Keratinocyte (primary cell): Measurements from ENCODE around the gene CCDC71L. TPM values are rescaled to one million over a fixed set of nuclear protein-coding genes. Genes with fewer than 3 reads are reported as not detected.

Source experiments
- DNase-seq: peaks from one replicate; pipeline ENCODE4 v3.0.0-alpha.2; 2011; ENCODE audit warnings: low read depth, missing footprints, low spot score
- FAIRE-seq: peaks from 2 replicates; lab custom pipeline; 2011; peaks lifted over from hg19 to GRCh38; lab: Jason Lieb, UNC
- H2AFZ ChIP-seq: 2 replicates; pipeline ENCODE4 v1.6.0; 2012; ENCODE audit warnings: low read length, control low read depth, inconsistent platforms; ENCODE audit not compliant: control insufficient read depth
- H3K27ac ChIP-seq: 2 replicates; pipeline ENCODE4 v1.5.1; 2011; ENCODE audit warnings: low read length; ENCODE audit not compliant: control insufficient read depth, insufficient read depth
- H3K27me3 ChIP-seq: 3 replicates; pipeline ENCODE4 v1.6.0; 2011; ENCODE audit warnings: low read length; ENCODE audit not compliant: control insufficient read depth, insufficient read depth; ENCODE audit errors: extremely low read depth
- H3K36me3 ChIP-seq, 2 experiments: 2 replicates in 1 of 2; 3 replicates in 1 of 2; pipeline ENCODE4 v1.5.1; 2011; ENCODE audit warnings: low read length in 2 of 2, mild to moderate bottlenecking in 1 of 2; ENCODE audit not compliant: control insufficient read depth in 2 of 2, insufficient read depth in 2 of 2; ENCODE audit errors: extremely low read depth in 1 of 2
- H3K4me1 ChIP-seq: 3 replicates; pipeline ENCODE4 v1.5.1; 2011; ENCODE audit warnings: low read length; ENCODE audit not compliant: control insufficient read depth, insufficient read depth; ENCODE audit errors: extremely low read depth
- H3K4me2 ChIP-seq: 3 replicates; pipeline ENCODE4 v1.6.0; 2011; ENCODE audit warnings: low read depth, low read length; ENCODE audit not compliant: control insufficient read depth, insufficient read depth; ENCODE audit errors: extremely low read depth
- H3K4me3 ChIP-seq, 3 experiments: fragments of 200-600 bp in 1 of 3; sonication (generic) in 1 of 3; 2 replicates in 2 of 3; 3 replicates in 1 of 3; pipeline ENCODE4 v1.5.1; 2011 to 2016; ENCODE audit warnings: low read length in 3 of 3, mild to moderate bottlenecking in 3 of 3, control low read depth in 2 of 3, inconsistent platforms in 1 of 3, low read depth in 1 of 3, mixed read lengths in 1 of 3, mixed run types in 1 of 3, moderate library complexity in 1 of 3; ENCODE audit not compliant: control insufficient read depth in 2 of 3, insufficient read depth in 2 of 3; ENCODE audit errors: extremely low read depth in 1 of 3
- H3K79me2 ChIP-seq: 2 replicates; pipeline ENCODE4 v1.6.0; 2012; ENCODE audit warnings: low read length; ENCODE audit not compliant: control insufficient read depth, insufficient read depth
- H3K9ac ChIP-seq: 3 replicates; pipeline ENCODE4 v1.6.0; 2011; ENCODE audit warnings: low read length; ENCODE audit not compliant: control insufficient read depth, insufficient read depth; ENCODE audit errors: extremely low read depth
- H3K9me1 ChIP-seq: 3 replicates; pipeline ENCODE4 v1.6.0; 2011; ENCODE audit warnings: low read length; ENCODE audit not compliant: control insufficient read depth, insufficient read depth; ENCODE audit errors: extremely low read depth
- H3K9me3 ChIP-seq: 2 replicates; pipeline ENCODE4 v1.5.1; 2012; ENCODE audit warnings: low read depth, low read length; ENCODE audit not compliant: control insufficient read depth
- H4K20me1 ChIP-seq: 3 replicates; pipeline ENCODE4 v1.6.0; 2011; ENCODE audit warnings: low read length; ENCODE audit not compliant: control insufficient read depth, insufficient read depth; ENCODE audit errors: extremely low read depth
- EZH2 ChIP-seq: IDR thresholded peaks from one replicate; pipeline ENCODE4 v1.6.1; 2012; ENCODE audit warnings: inconsistent platforms, mild to moderate bottlenecking, low read length, moderate library complexity
- dilution Hi-C: fragments of 300-500 bp; cut with MboI; formaldehyde crosslinking; loops from one replicate; pipeline ENCODE4 v1.7.0; 2020; ENCODE audit warnings: low sequenced_read_pairs; ENCODE audit not compliant: extremely low pct_ligation_motif_present
- polyA plus RNA-seq, 5 experiments: library from polyadenylated mRNA; depleted of rRNA in 3 of 5; stranded (reverse) in 3 of 5; stranded (forward) in 1 of 5; unstranded in 1 of 5; fragments of >200 nt; gene quantifications; 1 replicate in 1 of 5; 2 replicates in 3 of 5; 3 replicates in 1 of 5; pipeline versions ENCODE4 v1.2.1 to v1.2.3, GENCODE V29; 2011 to 2012; ENCODE audit warnings: missing spikeins in 2 of 5, low read depth in 1 of 5, low replicate concordance in 1 of 5
- TF ChIP-seq, protein P1 (sequence below), 3 experiments: IDR thresholded peaks in 1 of 3; conservative IDR thresholded peaks in 1 of 3; optimal IDR thresholded peaks in 1 of 3; 2 replicates in 2 of 3; 3 replicates in 1 of 3; pipeline versions ENCODE3 to v1.5.1; 2011; ENCODE audit warnings: low read length in 3 of 3, mild to moderate bottlenecking in 3 of 3, moderate library complexity in 2 of 3, control low read depth in 1 of 3, inconsistent platforms in 1 of 3; ENCODE audit not compliant: insufficient read depth in 2 of 3; ENCODE audit errors: extremely low read depth in 1 of 3

CCDC71L gene
- polyA plus RNA-seq, 1 donor (not counting 4 experiments of a cell fraction or from before 2014, with no cell fraction given) = 10.6 TPM

GRCh38 chr7:106615808-106616707, 44.9 kb downstream of the CCDC71L start:
- no peak overlapping the region for H2AFZ ChIP-seq
- H3K9ac ChIP-seq = no peak overlapping the region
- dilution Hi-C loops = no loop called here
- no peak for DNase-seq
- H3K27ac ChIP-seq = no peak overlapping the region
- no peaks in the 10 kb centered on the region for H3K9me3 ChIP-seq
- no peaks in the 10 kb centered on the region for H3K79me2 ChIP-seq
- TF ChIP-seq, protein P1, sequence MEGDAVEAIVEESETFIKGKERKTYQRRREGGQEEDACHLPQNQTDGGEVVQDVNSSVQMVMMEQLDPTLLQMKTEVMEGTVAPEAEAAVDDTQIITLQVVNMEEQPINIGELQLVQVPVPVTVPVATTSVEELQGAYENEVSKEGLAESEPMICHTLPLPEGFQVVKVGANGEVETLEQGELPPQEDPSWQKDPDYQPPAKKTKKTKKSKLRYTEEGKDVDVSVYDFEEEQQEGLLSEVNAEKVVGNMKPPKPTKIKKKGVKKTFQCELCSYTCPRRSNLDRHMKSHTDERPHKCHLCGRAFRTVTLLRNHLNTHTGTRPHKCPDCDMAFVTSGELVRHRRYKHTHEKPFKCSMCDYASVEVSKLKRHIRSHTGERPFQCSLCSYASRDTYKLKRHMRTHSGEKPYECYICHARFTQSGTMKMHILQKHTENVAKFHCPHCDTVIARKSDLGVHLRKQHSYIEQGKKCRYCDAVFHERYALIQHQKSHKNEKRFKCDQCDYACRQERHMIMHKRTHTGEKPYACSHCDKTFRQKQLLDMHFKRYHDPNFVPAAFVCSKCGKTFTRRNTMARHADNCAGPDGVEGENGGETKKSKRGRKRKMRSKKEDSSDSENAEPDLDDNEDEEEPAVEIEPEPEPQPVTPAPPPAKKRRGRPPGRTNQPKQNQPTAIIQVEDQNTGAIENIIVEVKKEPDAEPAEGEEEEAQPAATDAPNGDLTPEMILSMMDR (optimal IDR thresholded peaks at IDR 0.05 in 1 of 3, IDR thresholded peaks at IDR 0.05 in 1 of 3, conservative IDR thresholded peaks at IDR 0.05 in 1 of 3; ENCODE audit: extremely low read depth in 1 of 3, insufficient read depth in 2 of 3, low read length in 3 of 3) = no peak
- TF ChIP-seq EZH2 = no peak
- H3K9me1 ChIP-seq = no peaks in the 10 kb centered on the region
- H3K27me3 ChIP-seq = no peaks in the 10 kb centered on the region
- no peak for FAIRE-seq
- no peaks in the 10 kb centered on the region for H3K36me3 ChIP-seq
- H3K4me2 ChIP-seq = no peak overlapping the region
- H3K4me3 ChIP-seq = no peak overlapping the region
- H3K4me1 ChIP-seq = peaks cover 4% of the 10 kb centered on the region
- no peaks in the 10 kb centered on the region for H4K20me1 ChIP-seq

GRCh38 chr7:106614751-106615150, 46.2 kb downstream of the CCDC71L start:
- no peak for FAIRE-seq

More at GRCh38 chr7:106614751-106615150, 46.2 kb downstream of the CCDC71L start:
- no peaks in the 10 kb centered on the region for H3K9me3 ChIP-seq
- H3K79me2 ChIP-seq = no peaks in the 10 kb centered on the region
- no peak overlapping the region for H3K27ac ChIP-seq
- H3K36me3 ChIP-seq = no peaks in the 10 kb centered on the region
- H3K27me3 ChIP-seq = no peaks in the 10 kb centered on the region
- no peak overlapping the region for H3K4me3 ChIP-seq
- H3K9me1 ChIP-seq = no peaks in the 10 kb centered on the region
- no peak overlapping the region for H3K9ac ChIP-seq
- no peaks in the 10 kb centered on the region for H4K20me1 ChIP-seq
- DNase-seq = no peak
- no peak for TF ChIP-seq EZH2
- TF ChIP-seq, protein P1 (optimal IDR thresholded peaks at IDR 0.05 in 1 of 3, IDR thresholded peaks at IDR 0.05 in 1 of 3, conservative IDR thresholded peaks at IDR 0.05 in 1 of 3; ENCODE audit: extremely low read depth in 1 of 3, insufficient read depth in 2 of 3, low read length in 3 of 3) = no peak
- dilution Hi-C loops = no loop called here
- H3K4me1 ChIP-seq = peaks cover 4% of the 10 kb centered on the region
- H3K4me2 ChIP-seq = no peak overlapping the region
- H2AFZ ChIP-seq = no peak overlapping the region
